HG03175 (cell line): ENCODE measurements around the gene RICTOR.

Experiments
- ATAC-seq: cut with Tn5 transposase; IDR thresholded peaks from one replicate; pipeline ENCODE4 v1.9.1; 2021; ENCODE audit warnings: mild to moderate bottlenecking, moderate library complexity; ENCODE audit not compliant: unreplicated experiment

Gene RICTOR

DNA sequence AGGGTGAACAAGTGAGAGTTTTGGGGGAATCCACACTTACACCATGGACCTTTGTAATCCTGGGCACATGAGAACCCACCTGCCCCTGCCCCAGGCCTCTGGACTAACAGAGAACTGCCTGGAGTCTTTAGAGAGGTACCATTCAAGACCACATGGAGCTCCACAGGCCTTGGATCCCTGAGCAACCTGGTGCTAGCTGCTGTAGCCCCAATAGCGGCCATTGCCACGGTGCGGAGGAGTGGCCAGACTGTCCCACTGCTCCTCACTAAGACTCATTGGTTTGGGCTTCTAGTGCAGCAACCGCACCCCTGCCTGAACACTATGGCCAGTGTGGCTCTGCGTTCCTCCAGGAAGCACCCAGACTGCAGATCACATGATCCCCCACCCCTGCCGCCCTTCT, 182.6 kb downstream of the RICTOR start:
- ATAC-seq: no peak

DNA sequence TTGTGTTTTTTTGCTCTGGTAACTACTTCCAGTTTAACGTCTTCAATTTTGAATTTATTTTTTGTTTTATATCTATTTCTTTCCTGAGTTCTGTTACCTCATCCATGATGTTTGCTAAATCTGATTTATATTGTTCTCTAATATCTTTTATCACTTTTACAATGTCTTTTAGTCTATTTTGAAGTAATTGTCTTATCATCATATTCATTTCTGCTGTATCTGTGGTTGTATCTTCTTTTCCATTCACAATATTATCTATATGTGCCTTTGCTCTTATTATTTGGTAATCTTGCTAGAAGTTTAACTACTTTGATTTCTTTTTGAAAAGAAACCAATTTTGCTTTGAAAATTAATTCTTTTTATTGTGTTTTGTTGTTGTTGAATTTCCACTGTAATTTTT, 184.8 kb downstream of the RICTOR start:
- no peak for ATAC-seq

DNA sequence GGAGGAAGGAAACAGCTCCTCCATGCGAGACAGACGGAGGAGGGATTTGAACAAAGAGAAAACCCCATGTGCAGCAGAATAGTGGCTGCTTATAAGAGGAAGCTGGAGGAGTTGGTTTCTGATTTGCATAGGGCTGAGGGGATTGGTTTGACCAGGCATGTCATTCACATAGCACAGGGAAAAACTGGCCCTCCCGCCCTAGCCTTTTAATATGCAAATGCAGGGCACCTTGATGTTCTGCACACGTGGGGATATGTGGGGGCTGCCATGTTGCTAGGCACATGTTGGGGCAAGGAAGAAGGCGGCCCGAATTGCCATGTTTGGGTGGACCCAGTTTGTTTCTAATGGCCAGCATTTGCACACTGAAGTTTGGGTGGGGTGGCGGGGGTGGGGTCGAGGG, 186.2 kb downstream of the RICTOR start:
- ATAC-seq: no peak
